MCF 10A (cell line): ENCODE data around the gene BICDL2. TPM values are rescaled to one million over a fixed set of nuclear protein-coding genes. Genes with fewer than 3 reads are reported as not detected.

Experiments used
- BruUV-seq: library from RNA; stranded (reverse); fragments of 400-500 nt; replicated peaks from 2 replicates; lab custom pipeline; 2021; lab: Mats Ljungman, UMichigan
- CTCF ChIA-PET: fragments of 300-600 bp; sonication (Branson Sonifier 250); formaldehyde crosslinking; extraction: SDS; loops from one replicate; lab custom pipeline; 2021; ENCODE audit warnings: antibody characterized with exemption, inconsistent platforms; lab: Yijun Ruan, JAX
- POLR2A ChIA-PET: fragments of 300-600, 350-650 bp; sonication (Branson Sonifier 250); formaldehyde crosslinking; extraction: SDS; loops from one replicate; lab custom pipeline; 2020; ENCODE audit warnings: antibody characterized with exemption, inconsistent platforms; lab: Yijun Ruan, JAX
- DNase-seq: peaks from one replicate; pipeline ENCODE4 v3.0.0-alpha.2; 2018; ENCODE audit not compliant: unreplicated experiment
- H3K27ac Mint-ChIP-seq: one replicate; pipeline ENCODE4 v1.8.0; 2022; ENCODE audit warnings: mild to moderate bottlenecking, low read depth, mixed read lengths; ENCODE audit not compliant: unreplicated experiment
- H3K27me3 Mint-ChIP-seq: one replicate; pipeline ENCODE4 v1.8.0; 2022; ENCODE audit warnings: mixed read lengths; ENCODE audit not compliant: insufficient read depth, unreplicated experiment
- H3K36me3 Mint-ChIP-seq: one replicate; pipeline ENCODE4 v1.8.0; 2022; ENCODE audit warnings: mild to moderate bottlenecking, moderate library complexity, mixed read lengths; ENCODE audit not compliant: insufficient read depth, unreplicated experiment
- H3K4me1 Mint-ChIP-seq: one replicate; pipeline ENCODE4 v1.8.0; 2022; ENCODE audit warnings: mixed read lengths; ENCODE audit not compliant: insufficient read depth, unreplicated experiment
- H3K4me3 Mint-ChIP-seq: one replicate; pipeline ENCODE4 v1.8.0; 2022; ENCODE audit warnings: mild to moderate bottlenecking, moderate library complexity, mixed read lengths; ENCODE audit not compliant: unreplicated experiment
- H3K9me3 Mint-ChIP-seq: one replicate; pipeline ENCODE4 v1.8.0; 2022; ENCODE audit warnings: mixed read lengths; ENCODE audit not compliant: unreplicated experiment
- intact Hi-C: fragments of 100-400 bp; cut with micrococcal nuclease; formaldehyde crosslinking; loops from 2 replicates; pipeline ENCODE4 v1.14.1; 2022
- total RNA-seq: library from RNA; stranded (reverse); gene quantifications from 2 replicates; pipeline ENCODE4 v1.2.3, GENCODE V29; 2022
- TF ChIP-seq, protein P1 (sequence below): fragments of 200-600 bp; IDR thresholded peaks from one replicate; pipeline ENCODE4 v1.8.0; 2022; ENCODE audit warnings: antibody characterized with exemption, mild to moderate bottlenecking; ENCODE audit not compliant: unreplicated experiment

The BICDL2 gene
- total RNA-seq, 1 experiment from 2014 or later: 0.23 TPM

DNA sequence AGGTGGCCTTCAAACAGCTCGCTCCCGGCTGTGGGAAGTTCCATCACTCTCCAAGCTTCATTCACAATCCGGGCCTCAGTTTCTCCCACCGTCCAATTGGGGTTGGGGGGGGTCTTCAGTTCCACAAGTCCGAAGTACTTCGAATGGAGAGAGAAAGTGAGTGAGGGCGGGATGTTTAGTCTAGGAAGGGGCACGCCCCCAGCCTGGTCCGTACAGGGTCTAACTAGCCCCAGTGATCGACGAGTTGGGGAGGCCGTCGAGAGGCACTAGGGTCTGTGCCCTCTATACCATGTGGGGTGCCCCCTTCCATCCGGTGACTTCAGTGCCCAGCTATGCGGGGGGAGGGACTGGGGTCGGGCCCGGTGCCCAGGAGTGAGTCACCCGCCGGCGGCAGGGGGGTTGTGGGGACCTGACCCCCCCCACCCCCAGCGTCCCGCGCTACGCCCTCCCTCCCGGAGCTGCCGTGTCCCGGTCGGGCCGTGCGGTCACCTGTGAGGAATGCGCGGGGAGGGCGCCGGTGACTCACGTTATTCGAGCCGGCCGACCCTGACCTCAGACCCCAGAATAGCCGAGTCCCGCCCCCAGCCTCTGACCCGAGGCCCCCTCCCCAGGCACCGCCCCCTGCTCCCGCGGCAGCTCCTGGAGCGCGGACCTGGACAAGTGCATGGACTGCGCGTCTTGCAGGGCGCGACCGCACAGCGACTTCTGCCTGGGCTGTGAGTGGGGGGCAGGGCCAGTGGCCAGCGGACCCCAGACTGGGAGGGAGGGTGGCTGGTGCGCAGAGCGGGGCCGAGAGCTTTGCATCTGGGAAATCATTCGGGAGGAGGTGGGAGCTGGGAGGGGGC lies 15.9 kb downstream of the BICDL2 start:
- BruUV-seq: no TSS peak
- TF ChIP-seq, protein P1, sequence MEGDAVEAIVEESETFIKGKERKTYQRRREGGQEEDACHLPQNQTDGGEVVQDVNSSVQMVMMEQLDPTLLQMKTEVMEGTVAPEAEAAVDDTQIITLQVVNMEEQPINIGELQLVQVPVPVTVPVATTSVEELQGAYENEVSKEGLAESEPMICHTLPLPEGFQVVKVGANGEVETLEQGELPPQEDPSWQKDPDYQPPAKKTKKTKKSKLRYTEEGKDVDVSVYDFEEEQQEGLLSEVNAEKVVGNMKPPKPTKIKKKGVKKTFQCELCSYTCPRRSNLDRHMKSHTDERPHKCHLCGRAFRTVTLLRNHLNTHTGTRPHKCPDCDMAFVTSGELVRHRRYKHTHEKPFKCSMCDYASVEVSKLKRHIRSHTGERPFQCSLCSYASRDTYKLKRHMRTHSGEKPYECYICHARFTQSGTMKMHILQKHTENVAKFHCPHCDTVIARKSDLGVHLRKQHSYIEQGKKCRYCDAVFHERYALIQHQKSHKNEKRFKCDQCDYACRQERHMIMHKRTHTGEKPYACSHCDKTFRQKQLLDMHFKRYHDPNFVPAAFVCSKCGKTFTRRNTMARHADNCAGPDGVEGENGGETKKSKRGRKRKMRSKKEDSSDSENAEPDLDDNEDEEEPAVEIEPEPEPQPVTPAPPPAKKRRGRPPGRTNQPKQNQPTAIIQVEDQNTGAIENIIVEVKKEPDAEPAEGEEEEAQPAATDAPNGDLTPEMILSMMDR: no peak
- peaks cover 23% of the 10 kb centered on the region for H3K4me1 Mint-ChIP-seq
- DNase-seq: peak; percentile 91
- H3K27ac Mint-ChIP-seq: peak overlapping the region; percentile 94
- H3K4me3 Mint-ChIP-seq: peak overlapping the region; percentile 82
- no peaks in the 10 kb centered on the region for H3K27me3 Mint-ChIP-seq
- ChIA-PET CTCF (interaction anchor here (0.6 to 5.1 kb wide), 7 partner anchors 11 to 1298 kb away, joined by 3 to 28 read pairs (median 4); no protein-coding TSS in a partner anchor), POLR2A (interaction anchor here (0.5 to 5.0 kb wide), 30 partner anchors 7 to 1357 kb away, joined by 3 to 41 read pairs (median 5); partner anchors contain the start of genes BICDL2, FLYWCH1, PAQR4 and PKMYT1)
- intact Hi-C loops: loop anchor here (1.0 kb wide), 2 partner anchors 17 to 38 kb away; no protein-coding TSS in a partner anchor
- H3K36me3 Mint-ChIP-seq: peaks cover 30% of the 10 kb centered on the region
- H3K9me3 Mint-ChIP-seq: no peaks in the 10 kb centered on the region

DNA sequence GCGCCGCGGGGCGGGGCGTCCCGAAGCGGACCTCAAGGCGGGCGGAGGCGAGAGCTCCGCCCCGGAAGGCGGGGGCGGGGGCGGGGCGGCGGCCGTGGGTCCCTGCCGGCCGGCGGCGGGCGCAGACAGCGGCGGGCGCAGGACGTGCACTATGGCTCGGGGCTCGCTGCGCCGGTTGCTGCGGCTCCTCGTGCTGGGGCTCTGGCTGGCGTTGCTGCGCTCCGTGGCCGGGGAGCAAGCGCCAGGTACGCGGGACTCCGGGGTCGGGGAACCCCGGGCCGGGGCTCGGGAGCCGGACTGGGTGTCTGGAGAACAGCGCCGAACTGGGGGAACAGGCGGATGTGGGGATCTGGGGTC lies 16.5 kb downstream of the BICDL2 start, which contains the start of gene TNFRSF12A:
TNFRSF12A (plus strand) TSS at position 122 of the 357 bp plus-strand sequence; CDS start at position 152, 30 bp downstream.
- no peaks in the 10 kb centered on the region for H3K9me3 Mint-ChIP-seq
- peak; percentile 80 for DNase-seq
- peaks cover 28% of the 10 kb centered on the region for H3K36me3 Mint-ChIP-seq
- intact Hi-C loops: loop anchor here (1.0 kb wide), 2 partner anchors 16 to 37 kb away; no protein-coding TSS in a partner anchor
- no peaks in the 10 kb centered on the region for H3K27me3 Mint-ChIP-seq
- CTCF ChIA-PET: interaction anchor here (0.7 to 5.1 kb wide), 5 partner anchors 10 to 48 kb away, joined by 3 to 28 read pairs (median 4); no protein-coding TSS in a partner anchor
- POLR2A ChIA-PET: interaction anchor here (0.5 to 5.0 kb wide), 22 partner anchors 8 to 1358 kb away, joined by 3 to 41 read pairs (median 6); partner anchors contain the start of genes BICDL2, FLYWCH1, PAQR4 and PKMYT1
- peak within 1 kb of the TSS; percentile 94 for H3K27ac Mint-ChIP-seq
- H3K4me3 Mint-ChIP-seq: peak within 1 kb of the TSS; percentile 82
- BruUV-seq: TSS peak; percentile 31
- H3K4me1 Mint-ChIP-seq: peaks cover 23% of the 10 kb centered on the region
- TF ChIP-seq, protein P1: no peak

DNA sequence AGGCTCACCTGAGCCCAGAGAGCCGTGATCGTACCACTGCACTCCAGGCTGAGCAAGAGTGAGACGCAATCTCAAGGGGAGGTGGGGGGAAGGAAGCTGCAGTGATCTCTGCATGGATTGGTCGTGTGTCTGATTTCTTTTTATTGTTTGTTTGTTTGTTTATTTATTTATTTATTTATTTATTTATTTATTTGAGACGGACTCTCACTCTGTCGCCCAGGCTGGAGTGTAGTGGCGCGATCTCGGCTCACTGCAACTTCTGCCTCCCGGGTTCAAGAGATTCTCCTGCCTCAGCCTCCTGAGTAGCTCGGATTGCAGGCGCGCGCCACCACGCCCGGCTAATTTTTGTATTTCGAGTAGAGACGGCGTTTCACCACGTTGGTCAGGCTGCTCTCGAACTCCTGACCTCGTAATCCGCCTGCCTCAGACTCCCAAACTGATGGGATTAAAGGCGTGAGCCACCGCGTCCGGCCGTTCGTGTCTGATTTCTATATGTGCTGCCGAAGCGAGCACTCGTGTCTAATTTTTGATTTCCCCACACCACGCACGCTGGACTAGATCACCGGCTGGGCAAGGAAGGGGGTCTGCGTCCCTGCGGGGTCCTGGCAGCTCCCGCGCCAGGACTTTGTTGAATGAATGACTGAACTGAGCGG lies 17.0 kb downstream of the BICDL2 start:
- TF ChIP-seq, protein P1: no peak
- ChIA-PET POLR2A (interaction anchor here (0.5 to 5.0 kb wide), 21 partner anchors 8 to 1358 kb away, joined by 3 to 41 read pairs (median 6); partner anchors contain the start of genes BICDL2, FLYWCH1, PAQR4 and PKMYT1), CTCF (interaction anchor here (0.6 to 5.1 kb wide), 9 partner anchors 10 to 106 kb away, joined by 3 to 28 read pairs (median 3); no protein-coding TSS in a partner anchor)
- Mint-ChIP-seq H3K9me3 (no peaks in the 10 kb centered on the region), H3K4me1 (peaks cover 23% of the 10 kb centered on the region), H3K27ac (peak overlapping the region; percentile 94), H3K4me3 (peak overlapping the region; percentile 82), H3K36me3 (peaks cover 28% of the 10 kb centered on the region), H3K27me3 (no peaks in the 10 kb centered on the region)
- intact Hi-C loops: loop anchor here (1.0 kb wide), 2 partner anchors 15 to 36 kb away; no protein-coding TSS in a partner anchor
- no TSS peak for BruUV-seq
- no peak for DNase-seq
